Esophagus squamous epithelium (tissue), 4 donors: Measurements from ENCODE around the gene POU2F1.

Experiments used
- POLR2A ChIP-seq, 4 donors: fragments of 450-650 bp; IDR thresholded peaks; one replicate each; pipeline ENCODE4 v1.6.1; 2017; ENCODE audit warnings: antibody characterized with exemption in 4 of 4, mild to moderate bottlenecking in 4 of 4, moderate library complexity in 3 of 4
- TF ChIP-seq, protein P1 (sequence below), 6 experiments: fragments of 450-650 bp in 4 of 6; fragments of 200-600 bp in 2 of 6; sonication (generic) in 2 of 6; IDR thresholded peaks; one replicate each; pipeline ENCODE4 v1.5.1; 2016 to 2019; ENCODE audit warnings: antibody characterized with exemption in 6 of 6, mild to moderate bottlenecking in 4 of 6, moderate library complexity in 4 of 6

DNA sequence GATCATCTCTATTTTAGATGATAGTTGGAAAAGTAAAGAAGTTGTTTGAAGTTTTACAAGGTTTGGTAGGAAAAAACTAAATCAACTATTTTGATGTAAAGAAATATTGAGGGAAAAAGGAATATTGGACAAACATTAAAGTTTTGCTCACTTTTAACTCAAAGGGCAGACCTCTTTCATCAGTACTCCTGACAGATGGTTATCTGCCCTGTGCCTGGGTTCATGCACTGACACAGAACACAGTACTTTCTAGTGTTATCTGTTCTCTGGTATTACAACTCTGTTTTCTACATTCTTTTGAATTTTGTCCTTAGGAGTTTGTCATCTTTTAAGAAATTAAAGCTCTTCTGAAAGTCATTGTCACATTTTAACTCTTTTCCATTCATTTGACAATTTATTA lies 118.7 kb downstream of the POU2F1 start:
- TF ChIP-seq, protein P1, sequence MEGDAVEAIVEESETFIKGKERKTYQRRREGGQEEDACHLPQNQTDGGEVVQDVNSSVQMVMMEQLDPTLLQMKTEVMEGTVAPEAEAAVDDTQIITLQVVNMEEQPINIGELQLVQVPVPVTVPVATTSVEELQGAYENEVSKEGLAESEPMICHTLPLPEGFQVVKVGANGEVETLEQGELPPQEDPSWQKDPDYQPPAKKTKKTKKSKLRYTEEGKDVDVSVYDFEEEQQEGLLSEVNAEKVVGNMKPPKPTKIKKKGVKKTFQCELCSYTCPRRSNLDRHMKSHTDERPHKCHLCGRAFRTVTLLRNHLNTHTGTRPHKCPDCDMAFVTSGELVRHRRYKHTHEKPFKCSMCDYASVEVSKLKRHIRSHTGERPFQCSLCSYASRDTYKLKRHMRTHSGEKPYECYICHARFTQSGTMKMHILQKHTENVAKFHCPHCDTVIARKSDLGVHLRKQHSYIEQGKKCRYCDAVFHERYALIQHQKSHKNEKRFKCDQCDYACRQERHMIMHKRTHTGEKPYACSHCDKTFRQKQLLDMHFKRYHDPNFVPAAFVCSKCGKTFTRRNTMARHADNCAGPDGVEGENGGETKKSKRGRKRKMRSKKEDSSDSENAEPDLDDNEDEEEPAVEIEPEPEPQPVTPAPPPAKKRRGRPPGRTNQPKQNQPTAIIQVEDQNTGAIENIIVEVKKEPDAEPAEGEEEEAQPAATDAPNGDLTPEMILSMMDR (IDR thresholded peaks at IDR 0.05) = no peak
- no peak for TF ChIP-seq POLR2A (IDR thresholded peaks at IDR 0.05)
